HG03064 (cell line): Measurements from ENCODE around the gene FZR1.

Experiments used
- ATAC-seq: cut with Tn5 transposase; IDR thresholded peaks from one replicate; pipeline ENCODE4 v1.9.1; 2021; ENCODE audit warnings: low read depth; ENCODE audit not compliant: unreplicated experiment

FZR1 gene

DNA sequence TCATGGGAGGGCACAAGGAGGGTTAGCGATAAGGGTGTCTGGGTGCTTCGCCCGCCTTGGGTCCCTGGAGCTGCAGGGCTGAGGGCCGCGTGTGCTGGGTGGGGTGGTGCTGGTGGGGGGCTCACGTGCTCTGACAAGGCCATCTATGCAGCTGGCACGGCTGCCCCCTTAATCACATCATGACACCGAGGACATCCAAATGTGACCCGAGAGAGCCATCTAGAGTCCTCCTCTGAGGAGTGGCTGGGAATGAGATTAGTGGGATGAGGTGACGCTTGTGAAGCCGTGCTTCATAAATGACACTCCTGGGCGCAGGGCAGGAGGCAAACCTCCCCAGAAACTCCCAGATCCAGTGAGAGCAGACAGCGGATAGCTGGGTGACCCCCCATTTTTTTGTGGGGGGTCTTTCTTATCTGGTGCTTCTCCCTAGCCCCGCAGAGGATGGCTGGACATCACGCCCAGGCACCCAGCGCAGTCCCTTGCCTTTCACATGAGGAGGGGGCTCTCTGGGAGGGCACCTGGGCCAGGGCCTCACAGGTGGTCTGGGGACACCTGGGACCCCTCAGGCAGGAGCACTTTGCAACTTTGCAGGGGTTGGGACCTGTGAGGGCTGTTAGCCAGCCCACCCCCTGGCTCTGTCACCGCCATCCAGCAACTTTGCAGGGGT lies 6.6 kb downstream of the FZR1 start:
- ATAC-seq, result no peak

DNA sequence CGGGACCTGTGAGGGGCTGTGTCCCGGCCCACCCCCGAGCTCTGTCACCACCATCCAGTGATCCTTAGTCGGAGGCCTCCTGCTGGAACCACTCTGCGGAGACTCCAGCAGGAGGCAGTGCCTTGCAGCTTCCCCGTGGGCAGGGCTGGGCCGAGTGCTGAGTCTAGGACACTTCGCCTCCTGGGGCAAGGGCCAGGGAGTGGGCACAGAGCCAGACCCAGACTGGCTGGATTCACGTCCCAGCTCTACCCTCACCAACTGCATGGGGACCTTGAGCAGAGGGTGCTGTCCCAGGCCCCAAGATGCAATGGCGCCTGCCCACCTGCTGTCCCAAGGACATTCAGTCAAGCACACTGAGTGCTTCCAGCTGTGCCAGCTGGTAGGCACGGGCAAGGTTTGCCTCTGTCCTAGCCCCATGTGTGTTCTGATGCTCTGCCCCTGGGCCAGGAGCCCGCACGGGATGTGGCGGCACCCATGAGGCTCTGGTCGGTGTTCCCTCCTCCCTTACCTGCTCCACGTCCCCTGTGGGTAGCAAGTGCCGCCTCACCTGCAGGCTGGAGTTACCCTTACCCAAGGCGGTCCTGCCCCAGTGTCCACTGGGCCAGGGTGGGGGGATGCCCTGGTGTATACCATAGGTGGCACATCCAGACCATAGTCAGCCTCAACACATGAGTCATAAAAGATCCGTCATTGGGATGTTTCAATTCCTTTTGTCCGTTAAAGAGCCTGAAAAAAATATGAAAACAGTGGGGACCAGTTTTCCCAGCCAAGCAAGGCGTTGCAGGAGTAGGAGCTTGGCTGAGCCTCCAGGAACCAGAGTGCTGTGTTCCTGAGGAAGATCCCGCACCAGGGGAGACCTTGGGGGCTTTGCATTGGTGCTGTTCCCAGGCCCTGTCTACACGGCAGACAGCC lies 7.4 kb downstream of the FZR1 start:
- ATAC-seq, result no peak

DNA sequence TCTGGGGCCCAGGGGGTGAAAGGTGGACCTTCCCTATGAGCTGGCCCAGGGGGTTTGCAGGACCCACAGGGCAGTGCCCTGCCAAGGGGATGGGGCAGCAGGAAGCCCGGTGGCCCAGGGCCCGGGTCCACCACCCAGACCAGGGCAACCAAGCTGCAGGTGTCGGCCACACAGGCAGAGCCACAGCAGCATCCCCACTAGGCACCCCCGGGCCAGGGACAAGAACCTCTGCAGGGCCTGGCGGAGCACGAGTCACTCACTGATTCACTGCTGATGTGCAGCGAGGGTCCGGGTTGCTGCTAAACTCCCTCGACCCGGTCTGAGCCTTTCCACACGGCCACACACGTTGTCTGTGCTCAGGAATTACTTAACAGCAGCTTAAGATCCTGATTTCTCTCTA lies 8.8 kb downstream of the FZR1 start:
- ATAC-seq, result no peak

DNA sequence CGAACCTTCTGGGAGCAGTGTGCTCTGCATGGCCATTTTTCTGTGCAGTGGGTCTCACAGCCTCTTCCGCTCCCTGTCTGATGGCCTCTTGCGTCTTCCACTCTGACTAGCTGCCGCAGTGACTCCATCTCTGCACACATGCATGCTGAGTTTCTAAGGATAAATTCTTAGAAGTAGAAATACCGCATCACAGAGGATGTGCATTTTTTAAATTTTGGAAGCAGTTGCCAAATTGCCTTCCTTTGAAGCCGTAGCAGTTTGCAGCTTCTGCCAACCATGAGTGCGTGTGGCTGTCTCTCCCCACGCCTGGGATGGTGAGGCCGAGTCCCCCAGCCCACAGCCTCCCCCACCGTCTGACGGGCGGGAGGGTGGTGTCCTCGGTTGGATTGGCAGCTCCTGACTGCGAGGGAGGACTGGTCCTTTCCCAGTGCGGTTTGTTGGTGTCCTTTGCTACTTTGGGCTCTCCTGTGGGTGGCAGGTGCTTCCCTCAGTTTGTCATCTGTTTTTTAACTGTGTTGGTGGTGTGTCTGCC lies 9.8 kb downstream of the FZR1 start:
- no peak for ATAC-seq

DNA sequence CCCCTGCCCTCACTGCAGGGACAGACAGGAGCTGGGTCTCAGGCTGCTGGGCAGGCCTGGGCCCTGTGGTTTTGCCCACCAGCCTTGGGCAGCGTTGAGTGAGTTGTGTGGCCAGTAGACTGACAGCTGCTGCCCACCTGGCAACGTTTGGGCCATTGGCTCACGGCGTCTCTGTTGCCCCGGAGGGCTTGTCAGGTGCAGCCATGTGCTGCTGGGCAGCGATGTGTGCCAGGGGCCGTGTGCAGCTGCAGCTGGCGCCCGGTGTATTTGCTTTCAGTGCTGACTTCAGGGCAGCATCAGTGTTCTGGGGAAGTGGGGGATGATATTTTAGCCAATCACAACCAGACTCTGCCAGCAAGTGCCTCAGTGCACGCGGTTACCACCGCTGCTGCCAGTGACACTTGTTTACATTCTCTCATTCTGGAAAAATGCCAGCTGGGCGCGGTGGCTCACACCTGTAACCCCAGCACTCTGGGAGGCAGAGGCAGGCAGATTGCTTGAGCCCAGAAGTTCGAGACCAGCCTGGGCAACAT lies 10.6 kb downstream of the FZR1 start:
- no peak for ATAC-seq

DNA sequence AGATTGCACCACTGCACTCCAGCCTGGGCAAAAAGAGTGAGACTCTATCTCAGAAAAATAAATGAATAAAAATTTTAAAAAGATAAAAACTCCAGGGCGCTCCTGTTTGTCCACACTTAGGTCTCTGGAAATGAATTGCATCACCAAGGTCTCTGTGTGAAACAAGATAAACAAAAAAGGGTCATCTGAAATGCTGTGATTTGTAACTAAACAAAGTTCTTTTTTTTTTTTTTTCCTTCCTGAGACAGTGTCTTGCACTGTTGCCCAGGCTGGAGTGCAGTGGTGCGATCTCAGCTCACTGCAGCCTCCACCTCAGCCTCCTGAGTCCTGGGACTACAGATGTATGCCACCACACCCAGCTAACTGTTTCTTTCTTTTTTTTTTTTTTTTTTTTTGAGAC lies 11.5 kb downstream of the FZR1 start:
- no peak for ATAC-seq

DNA sequence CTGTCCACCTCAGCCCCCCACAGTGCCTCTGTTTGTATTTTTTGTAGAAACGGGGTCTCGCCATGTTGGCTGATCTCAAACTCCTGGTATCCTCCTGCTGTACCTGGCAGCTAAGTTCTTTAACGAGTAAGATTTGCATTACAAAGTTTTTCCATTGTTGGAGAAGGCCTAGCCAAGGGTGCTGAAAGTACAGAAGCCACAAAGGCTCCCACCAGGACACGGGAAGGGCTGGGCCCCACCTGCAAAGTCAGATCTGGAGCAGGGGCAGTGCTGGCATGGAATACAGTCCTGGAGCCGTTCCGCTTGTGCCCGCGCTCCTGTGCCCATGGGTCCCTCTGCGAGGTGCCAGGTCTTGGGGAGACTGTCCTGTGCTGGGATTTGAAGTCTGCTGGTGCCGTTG lies 12.1 kb downstream of the FZR1 start:
- ATAC-seq, result no peak

DNA sequence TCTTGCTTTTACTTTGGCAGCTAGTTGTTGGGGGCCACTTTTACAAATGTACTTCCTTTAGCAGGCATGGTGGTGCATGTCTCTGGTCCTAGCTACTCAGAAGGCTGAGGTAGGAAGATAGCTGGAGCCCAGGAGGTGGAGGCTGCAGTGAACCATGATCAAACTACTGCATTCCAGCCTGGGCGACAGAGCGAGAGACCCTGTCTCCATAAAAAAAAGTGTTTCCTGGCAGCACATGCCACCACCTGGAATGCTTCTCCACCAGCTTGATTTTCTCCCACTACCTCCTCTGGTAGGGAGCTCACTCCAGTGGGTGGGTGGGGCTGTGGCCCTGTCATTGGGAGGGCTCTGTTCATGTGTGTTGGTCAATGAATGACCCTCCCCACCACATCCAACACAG lies 12.5 kb downstream of the FZR1 start:
- ATAC-seq, result no peak

DNA sequence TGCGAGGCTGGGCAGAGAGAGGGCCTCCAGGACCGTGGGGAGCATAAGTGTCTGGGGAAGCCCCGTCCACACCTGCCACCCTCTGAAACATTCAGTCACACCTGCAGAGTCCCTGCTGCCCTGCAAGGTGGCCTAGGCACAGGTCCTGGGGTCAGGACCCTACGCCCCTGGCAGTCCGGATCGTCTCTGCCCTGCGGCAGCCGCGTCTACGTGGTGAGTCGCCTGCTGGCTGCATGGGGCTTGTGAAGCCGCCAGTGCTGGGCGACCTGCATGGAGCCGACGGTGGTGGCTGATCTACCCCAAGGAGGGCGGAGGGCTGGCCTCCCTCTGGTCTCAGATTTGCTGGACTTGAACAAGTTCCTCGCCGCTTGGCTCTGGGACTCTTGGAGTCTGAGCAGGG lies 13.0 kb downstream of the FZR1 start:
- no peak for ATAC-seq

DNA sequence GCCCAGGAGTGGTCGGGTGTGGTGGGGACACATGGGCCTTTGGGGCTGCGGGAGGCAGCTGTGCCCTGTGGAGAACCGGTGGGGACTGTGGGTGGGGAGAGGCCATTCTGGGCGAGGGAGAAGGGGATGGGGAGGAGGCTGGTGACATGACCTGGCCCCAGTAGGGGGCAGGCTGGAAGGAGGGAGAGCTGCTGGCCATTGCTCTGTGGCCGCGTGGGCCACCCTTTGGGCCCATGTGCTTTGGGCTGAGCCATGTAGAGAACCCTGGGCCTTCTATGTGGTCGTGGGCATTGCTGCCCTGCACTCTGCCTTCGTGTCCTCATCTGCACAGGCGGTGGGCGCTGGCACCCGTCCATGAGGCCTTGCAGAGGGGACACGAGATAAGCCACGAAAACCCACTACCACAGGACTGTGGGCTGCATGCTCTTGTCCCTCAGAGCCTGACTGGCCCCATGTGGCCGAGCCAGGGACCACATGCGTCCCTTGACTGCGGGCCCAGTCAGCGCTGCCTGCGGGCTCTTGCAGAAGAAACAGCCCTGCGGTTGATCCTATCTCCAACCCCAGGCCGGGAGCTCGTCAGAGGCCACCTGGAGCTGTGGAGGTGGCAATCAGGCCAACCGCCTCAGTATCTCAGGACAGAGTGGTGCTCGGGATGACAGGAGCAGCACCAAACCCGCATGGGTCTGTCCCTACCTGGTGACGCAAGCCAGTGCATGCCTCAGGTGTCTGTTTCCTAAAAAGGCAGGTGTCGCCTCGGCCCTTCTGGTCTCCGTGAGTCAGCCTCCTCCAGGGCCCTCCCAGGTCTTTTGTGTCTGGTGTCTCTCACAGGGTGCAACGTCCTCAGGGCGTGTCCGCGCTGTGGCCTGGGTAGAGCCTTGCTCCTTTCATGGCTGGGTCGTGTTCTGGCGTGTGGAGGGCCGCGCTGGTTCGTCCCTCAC lies 14.3 kb downstream of the FZR1 start:
- ATAC-seq, result no peak

DNA sequence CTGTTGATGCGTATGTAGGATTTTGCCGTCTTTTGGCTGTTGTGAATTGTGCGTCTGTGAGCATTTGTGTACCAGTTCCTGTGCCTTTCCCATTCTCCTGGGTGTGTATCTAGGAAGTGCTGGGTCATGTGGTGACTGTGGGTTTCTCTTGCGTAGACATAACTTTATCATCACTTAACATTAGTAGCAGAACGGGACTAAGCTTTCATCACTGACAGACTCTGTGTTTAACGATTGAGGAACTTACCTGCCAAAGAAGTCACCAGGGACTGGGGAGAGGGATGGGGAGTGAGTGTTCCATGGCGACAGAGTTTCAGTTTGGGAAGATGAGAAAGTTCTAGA lies 15.0 kb downstream of the FZR1 start:
- no peak for ATAC-seq

DNA sequence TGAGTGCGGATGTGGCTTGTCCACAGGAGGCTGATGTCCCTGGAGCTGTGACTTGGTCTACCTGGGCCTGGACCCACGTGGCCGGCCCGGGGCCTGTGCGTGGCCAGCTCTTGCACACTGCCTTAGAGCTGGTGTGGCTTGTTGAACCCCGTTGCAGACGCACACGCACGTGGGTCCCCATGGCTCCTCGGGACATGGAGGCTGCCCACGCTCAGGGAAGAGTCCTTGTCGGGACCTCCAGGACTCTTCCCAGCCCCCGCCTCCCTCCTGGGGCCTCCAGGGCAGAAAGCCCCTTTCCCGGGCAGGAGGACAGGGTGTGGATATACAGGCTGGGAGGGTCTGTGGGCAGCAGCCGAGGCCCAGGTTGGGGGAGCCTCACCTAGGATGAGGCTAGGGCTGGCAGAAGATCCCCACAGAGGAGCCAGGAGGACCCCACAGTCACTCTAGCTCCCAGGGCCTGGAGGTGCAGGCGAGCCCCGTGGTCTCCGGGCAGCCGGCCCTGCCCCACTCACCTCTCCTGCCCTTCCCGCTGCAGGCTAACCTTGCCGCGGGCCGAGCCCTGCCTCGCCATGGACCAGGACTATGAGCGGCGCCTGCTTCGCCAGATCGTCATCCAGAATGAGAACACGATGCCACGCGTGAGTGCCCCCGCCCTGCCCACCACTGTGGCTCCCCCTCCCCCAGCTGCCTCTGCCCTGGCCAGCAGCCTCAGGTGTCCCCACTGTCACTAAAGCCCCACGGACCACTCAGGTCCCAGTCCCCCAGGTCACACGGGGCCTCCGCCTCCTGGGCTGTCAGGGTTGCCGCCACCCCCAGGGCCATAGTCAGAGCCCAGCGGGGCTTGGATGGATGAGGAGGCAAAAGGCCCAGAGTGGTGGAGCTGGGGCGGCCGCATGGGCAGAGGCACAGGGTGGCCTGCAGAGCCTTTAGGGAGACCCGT lies 16.6 kb downstream of the FZR1 start:
- no peak for ATAC-seq

DNA sequence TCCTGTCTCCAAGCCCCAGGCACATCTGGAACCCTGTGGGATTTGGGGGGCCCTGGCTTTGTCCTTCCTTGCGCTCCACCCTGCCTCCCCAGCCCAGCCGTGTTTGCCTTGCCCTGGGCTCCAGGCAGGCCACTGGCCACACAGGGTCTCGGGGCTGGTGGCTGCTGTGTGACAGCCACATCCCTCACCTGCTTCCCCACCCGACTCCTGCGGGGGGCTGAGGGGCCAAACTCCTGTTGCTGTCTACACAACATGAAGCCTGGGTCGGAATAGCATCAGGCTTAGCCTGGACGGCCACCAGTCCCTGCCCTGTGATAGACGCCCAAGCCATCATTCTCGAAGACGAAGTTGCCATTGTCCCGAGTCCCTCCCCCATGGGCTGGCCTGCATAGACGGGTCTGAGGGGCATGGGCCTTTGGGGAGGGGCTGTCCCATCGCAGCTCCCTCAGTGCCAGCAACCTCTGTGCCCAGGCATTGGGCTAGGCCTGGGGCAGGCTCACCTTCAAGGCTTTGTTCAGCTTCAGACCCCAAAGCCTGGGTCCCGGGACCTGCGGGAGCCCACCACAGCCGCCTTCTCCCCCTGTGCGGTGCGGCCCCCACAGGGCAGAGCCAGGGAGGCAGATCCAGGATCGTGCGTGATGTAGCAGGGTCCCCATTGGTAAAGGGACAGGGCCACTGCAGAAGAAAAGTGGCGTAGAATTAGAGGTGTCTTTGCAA lies 17.4 kb downstream of the FZR1 start:
- no peak for ATAC-seq

DNA sequence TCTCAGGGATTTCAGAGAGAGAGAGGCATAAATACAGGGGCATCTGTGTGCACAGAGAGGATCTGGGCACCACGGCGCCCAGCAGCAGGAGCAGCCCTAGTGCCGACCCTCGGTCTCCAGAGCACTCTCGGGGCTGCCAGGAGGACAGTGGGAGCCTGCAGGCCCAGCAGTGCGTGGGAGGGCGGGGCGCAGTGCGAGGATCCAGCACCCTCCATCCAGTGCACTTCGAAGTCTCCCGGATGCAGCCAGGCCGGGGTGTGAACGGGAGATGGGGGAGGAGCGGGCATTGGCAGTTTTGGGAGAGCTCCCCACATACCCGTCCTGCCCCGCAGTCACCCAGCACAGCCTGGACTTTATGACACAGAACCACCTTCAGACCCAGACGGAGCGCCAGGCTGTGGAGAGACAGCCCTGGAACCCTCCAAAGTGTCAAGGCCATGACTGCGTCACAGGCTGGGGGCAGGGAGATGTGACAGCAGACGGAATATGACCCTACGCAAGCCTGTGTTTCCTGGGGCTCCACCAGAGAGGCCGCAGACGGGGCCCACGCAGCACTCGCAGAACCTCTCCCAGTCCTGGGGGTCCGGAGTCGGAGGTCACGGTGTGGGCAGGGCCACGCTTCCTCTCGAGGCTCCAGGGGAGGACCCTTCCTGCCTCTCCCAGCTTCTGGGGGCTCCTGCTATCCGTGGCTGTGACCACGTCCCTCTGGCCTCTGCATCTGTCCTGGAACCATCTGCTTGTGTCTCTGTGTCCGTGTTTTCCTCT lies 18.1 kb downstream of the FZR1 start:
- ATAC-seq, result no peak

DNA sequence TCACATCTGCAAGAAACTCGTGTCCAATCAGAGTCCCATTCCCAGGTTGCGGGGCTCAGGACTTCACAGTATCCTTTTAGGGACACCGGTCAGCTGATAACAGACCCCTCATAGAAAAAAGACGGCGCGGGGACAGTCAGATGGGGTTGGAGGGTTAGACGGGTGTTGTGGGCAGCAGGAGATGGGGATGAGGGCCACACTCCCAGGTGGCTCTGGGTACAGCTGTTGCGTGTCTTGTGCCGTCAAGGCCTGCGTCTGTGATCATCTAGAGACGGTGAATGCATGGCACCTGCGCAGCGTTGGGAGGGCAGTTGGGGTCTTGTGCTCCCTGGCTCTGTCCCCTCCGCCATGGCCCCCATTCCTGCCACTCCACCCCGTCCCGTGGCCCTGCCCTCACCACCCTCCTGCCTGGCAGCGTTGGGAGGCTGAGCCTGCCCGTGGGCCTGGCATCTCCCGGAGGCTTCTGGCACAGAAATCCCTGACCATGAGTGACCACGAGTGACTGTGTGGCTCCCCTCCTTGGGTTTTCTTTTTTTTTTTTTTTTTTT lies 18.9 kb downstream of the FZR1 start:
- no peak for ATAC-seq

DNA sequence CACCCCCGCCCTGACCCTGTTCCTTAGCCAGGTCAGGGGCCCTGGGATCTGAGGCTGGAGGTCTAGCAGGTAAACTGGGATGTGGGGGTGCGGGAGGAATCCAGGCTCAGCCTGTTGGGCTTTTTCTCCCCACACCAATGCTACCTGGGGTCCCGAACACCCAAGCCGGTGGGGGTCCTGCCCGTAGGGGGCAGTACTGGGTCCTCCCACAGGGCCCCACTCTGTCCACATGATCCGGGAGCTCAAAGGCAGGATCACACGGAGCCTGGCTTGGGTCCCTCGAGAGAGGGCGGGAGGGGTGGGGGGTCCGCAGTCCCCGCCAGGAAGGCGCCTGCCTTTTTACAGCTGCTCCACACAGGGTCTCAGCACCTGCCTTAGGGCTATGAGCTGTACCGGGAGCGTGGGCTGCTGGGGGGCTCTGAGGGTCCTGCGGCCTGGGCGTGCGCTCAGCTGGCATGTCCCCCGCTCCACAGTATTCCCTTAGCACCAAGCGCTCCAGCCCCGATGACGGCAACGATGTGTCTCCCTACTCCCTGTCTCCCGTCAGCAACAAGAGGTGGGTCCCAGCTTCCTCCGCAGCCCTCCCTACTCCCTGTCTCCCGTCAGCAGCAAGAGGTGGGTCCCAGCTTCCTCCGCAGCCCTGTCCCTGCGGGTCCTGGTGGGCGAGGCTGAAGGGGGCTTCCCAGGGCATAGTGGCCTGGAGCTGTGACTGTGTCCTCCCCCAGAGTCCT lies 20.6 kb downstream of the FZR1 start:
- ATAC-seq, result no peak

DNA sequence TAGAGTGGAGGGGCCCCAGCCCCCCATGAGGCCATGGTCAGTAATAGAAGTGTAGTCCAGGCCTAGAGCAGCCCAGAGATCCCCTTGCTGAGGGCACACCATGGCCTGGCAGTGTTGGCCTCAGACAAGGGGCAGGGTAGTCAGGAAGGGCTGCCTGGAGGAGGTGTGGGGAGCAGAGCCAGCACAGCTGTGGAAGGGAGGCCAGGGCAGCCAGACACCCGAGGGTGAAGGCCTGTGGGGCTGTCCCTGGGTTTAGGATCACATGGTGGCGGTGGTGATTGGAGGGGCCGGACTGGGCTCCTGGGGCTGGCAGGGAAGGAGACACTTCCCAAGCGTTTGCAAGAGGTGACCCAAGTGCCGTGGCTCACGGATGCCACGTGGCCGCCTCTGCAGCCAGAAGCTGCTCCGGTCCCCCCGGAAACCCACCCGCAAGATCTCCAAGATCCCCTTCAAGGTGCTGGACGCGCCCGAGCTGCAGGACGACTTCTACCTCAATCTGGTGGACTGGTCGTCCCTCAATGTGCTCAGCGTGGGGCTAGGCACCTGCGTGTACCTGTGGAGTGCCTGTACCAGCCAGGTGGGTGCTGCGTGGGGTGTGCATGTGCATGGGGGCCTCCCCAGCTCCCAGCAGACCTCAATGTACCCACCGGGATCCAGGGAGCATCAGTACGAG lies 21.3 kb downstream of the FZR1 start:
- ATAC-seq, result no peak
